HG03469 (cell line): ENCODE data around the gene LHCGR.
"Not testable (repeated sequence)": the region's sequence is repeated elsewhere in the genome, so short reads cannot be mapped to it uniquely, and the experiment has no call there.

ENCODE experiments used
- ATAC-seq: cut with Tn5 transposase; IDR thresholded peaks from one replicate; pipeline ENCODE4 v1.9.1; 2021; ENCODE audit warnings: mild to moderate bottlenecking, moderate library complexity, moderate number of reproducible peaks; ENCODE audit not compliant: unreplicated experiment

LHCGR gene

DNA sequence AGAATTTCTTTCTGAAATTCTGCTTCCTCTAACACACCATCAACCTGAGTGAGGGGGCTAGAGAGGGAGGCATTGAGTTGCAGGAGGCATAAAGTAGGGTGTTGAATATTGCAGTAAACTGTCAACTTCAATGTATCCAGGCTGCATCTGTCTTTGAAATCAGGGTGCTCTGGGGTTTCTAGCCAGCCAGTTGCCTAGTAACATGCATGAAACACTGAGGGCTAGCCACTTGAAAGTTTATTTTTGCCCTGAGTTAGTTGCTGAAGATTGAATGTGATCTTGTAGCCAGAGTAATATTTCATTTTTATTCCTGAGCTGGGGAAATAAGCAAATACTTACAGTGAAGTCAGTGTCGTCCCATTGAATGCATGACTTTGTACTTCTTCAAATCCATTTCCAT is 41.9 kb downstream of the LHCGR start:
- ATAC-seq: no peak

DNA sequence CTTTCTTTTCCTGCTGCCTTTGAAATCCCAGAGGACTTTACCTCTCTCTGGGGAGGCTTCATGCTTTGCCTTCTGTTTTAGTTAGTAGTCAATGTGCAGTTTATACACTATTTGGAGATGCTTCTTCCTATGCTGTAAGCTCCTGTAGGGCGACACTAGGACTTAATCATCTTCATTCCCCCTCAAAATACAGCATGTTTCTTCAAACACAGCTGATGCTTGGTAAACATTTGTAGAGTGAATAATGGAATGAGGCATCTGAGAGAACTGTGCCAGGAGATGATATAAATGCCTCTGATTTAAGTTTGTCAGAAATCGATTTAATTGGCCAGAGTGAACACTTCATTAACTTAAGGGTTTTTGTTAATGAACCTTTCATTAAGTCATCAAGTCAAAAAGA is 43.4 kb downstream of the LHCGR start:
- no peak for ATAC-seq

DNA sequence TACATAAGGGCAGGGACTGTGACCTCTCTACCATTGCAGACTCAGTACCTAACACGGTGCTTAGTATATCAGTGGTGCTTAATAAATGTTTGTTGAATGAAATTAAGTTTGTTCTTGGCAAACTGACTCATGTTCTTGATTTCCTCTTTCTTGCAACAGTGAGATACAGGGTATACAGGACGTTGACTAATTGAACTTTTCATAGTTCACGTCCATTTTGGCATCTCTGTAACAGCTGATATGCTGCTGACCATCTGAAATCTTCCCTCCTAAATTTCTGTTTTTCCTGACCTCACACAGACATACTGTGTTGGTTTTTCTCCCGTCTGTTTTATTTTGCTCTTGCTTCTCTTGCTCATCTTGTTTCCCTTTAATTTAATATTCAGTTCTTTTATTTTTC is 44.2 kb downstream of the LHCGR start:
- ATAC-seq: no peak

GRCh38 chr2:48709096-48710034 is 46.2 kb downstream of the LHCGR start:
- ATAC-seq: no peak

DNA sequence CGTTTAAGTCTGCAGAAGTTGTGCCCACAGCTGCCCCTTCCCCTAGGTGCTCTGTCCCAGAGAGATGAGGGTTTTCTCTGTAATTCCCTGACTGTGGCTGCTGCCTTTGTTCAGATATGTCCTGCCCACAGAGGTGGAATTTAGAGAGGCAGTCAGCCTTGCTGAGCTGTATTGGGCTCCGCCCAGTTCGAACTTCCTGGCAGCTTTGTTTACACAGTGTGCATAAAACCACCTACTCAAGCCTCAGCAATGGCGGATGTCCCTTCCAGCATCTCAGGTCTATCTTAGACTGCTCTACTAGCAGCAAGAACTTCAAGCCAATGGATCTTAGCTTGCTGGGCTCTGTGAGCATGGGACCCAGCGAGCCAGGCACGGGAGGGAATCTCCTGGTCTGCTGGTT is 48.1 kb downstream of the LHCGR start:
- no peak for ATAC-seq

DNA sequence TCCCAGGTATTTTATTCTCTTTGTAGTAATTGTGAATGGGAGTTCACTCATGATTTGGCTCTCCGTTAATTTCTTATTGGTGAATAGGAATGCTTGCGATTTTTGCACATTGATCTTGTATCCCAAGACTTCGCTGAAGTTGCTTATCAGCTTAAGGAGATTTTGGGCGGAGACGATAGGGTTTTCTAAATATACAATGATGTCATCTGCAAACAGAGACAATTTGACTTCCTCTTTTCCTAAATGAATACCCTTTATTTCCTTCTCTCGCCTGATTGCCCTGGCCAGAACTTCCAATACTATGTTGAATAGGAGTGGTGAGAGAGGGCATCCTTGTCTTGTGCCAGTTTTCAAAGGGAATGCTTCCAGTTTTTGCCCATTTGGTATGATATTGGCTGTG is 51.9 kb downstream of the LHCGR start:
- ATAC-seq: not testable (repeated sequence)

DNA sequence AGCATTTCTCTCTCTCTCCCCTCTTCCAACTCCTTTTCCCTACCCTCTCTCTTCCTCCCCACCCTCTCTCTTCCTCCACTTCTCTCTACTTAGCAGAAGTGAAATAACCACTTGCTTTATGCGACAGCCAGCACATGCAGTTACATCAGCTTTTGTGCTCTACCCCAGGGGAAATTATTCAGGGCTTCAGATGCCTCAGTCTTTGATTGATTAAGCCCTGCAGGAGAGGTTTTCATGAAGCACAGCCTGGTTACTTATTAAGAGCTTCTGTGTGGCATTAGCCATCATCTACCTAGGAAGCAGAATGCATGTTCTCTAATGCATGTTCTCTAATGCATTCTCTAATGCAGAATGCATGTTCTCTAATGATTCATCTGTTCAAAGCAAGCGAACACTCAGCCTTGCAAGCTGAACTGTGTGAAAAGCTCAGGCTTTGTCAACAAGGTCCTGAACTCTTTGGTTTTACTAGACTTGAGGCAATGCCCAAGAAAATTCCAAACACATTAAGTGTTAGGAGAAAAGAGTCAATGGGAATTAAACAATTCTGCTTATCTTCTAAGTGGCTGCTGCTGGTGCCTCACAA is 56.1 kb downstream of the LHCGR start:
- no peak for ATAC-seq

DNA sequence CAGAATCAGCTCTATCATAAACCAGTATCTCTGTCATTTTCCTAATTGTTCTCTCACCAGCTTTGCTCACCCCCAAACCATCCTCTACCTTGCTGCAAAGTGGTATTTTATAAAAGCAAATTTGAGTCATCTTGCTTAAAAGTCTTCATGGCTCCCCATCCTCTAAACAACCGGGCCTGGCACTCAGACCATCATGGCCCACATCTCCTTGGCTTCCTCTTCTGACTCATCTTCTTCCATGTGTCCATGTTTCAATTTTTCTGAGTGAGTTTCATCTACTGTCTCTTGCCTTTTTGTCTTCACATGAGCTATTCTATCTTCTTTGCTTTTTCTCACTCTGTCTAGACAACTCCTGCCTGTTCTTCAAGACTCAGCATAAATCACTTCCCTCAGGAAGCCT is 58.6 kb downstream of the LHCGR start:
- ATAC-seq: no peak

GRCh38 chr2:48695991-48696390 is 59.5 kb downstream of the LHCGR start:
- ATAC-seq: no peak

DNA sequence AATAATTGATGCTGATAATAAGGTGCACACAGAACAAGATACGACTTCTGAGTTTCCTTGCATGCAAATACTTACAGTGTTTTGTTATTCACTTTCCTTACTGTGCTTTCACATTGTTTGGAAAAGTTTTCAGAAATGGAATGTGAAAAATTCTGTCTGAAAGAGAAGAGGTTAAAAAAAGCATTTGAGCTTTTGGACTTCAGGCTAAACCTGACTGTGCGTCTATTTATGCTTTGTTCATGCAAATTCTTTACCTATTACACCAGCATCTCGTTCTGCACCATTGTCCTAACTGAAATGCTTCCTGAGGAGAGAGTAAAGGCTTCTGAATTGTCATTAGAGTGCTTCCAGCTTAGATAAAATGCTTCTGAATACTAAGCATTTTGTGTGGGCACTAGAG is 61.4 kb downstream of the LHCGR start:
- no peak for ATAC-seq

- ATAC-seq: no peak
Measured at GRCh38 chr2:48693645-48694044, 61.9 kb downstream of the LHCGR start.

GRCh38 chr2:48693066-48693465 is 62.5 kb downstream of the LHCGR start:
- no peak for ATAC-seq

GRCh38 chr2:48691935-48692691 is 63.4 kb downstream of the LHCGR start:
- ATAC-seq: no peak

- ATAC-seq: no peak
Measured at GRCh38 chr2:48685126-48685525, 70.4 kb downstream of the LHCGR start.

DNA sequence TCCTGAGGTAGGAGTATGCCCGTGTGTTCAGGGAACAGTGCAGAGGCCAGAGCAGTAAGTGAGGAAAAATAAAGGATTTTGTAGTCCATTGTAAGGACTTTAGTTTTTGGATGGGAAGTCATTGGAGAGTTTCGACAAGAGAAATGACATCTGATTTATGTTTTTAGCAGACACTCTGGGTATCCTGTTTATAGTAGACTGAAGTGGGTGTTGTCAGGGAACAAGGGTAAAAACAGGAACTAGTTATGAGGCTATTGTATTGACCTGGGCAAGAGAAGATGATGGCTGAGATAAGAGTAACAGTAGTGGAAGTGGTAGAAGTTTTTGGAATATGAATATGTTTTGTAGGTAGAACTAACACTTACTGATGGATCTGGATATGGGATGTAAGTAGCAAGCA is 78.1 kb downstream of the LHCGR start:
- ATAC-seq: no peak

- no peak for ATAC-seq
Measured at GRCh38 chr2:48674933-48675332, 80.6 kb downstream of the LHCGR start.

- ATAC-seq: no peak
Measured at GRCh38 chr2:48673581-48673980, 81.9 kb downstream of the LHCGR start.

- peak; percentile 72 for ATAC-seq
Measured at GRCh38 chr2:48668992-48669391, 86.5 kb downstream of the LHCGR start.

- no peak for ATAC-seq
Measured at GRCh38 chr2:48651158-48651790, 104.2 kb downstream of the LHCGR start.

GRCh38 chr2:48638261-48638660 is 117.3 kb downstream of the LHCGR start:
- ATAC-seq: no peak
